ENCODE data around the gene GALNT10.

The GALNT10 gene

DNA sequence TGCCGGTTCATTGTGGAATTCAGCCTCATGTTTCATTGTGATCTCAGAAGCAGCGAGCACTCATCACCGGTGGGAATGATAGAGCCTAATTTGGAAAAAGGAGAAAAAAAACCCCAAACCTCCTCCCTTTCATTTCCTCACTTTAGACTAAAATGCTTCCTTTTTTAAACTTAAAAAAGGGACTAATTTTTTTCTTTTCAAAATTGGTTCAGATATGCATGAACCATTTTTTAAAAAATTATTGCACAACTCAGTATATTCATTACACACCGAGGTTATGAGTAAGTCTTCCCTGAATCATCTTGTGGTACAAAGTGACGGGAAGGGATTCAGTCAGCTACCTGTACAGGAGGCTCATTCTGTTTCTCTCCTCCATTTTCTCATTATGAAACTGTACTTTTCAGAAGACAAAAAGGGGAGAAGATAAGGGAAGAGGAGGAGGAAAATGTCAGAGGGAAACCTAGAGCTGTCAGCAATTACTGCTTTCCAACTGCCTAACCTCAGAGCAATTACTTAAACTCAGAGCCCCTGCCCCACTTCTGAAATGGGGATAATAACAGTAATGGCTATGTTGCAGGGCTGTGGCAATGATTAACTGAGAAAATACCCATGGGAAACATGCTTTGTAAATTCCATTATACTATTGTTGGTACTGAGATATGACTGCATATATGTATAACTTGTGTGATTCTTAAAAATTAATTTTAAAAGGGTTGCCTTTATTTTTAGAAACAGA lies 24.0 kb downstream of the GALNT10 start:
- DNase-seq (ENCODE audit: extremely low spot score): peak; percentile 46
- POLR2A ChIA-PET: no interaction called here
- TF ChIP-seq, protein P1, sequence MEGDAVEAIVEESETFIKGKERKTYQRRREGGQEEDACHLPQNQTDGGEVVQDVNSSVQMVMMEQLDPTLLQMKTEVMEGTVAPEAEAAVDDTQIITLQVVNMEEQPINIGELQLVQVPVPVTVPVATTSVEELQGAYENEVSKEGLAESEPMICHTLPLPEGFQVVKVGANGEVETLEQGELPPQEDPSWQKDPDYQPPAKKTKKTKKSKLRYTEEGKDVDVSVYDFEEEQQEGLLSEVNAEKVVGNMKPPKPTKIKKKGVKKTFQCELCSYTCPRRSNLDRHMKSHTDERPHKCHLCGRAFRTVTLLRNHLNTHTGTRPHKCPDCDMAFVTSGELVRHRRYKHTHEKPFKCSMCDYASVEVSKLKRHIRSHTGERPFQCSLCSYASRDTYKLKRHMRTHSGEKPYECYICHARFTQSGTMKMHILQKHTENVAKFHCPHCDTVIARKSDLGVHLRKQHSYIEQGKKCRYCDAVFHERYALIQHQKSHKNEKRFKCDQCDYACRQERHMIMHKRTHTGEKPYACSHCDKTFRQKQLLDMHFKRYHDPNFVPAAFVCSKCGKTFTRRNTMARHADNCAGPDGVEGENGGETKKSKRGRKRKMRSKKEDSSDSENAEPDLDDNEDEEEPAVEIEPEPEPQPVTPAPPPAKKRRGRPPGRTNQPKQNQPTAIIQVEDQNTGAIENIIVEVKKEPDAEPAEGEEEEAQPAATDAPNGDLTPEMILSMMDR (IDR thresholded peaks at IDR 0.05; ENCODE audit: control extremely low read depth, extremely low read depth, low read depth, missing control alignments): no peak
- CTCF ChIA-PET: interaction anchor here (1.0 to 3.0 kb wide), 3 partner anchors 17 to 25 kb away, joined by 3 to 13 read pairs (median 3); no protein-coding TSS in a partner anchor

DNA sequence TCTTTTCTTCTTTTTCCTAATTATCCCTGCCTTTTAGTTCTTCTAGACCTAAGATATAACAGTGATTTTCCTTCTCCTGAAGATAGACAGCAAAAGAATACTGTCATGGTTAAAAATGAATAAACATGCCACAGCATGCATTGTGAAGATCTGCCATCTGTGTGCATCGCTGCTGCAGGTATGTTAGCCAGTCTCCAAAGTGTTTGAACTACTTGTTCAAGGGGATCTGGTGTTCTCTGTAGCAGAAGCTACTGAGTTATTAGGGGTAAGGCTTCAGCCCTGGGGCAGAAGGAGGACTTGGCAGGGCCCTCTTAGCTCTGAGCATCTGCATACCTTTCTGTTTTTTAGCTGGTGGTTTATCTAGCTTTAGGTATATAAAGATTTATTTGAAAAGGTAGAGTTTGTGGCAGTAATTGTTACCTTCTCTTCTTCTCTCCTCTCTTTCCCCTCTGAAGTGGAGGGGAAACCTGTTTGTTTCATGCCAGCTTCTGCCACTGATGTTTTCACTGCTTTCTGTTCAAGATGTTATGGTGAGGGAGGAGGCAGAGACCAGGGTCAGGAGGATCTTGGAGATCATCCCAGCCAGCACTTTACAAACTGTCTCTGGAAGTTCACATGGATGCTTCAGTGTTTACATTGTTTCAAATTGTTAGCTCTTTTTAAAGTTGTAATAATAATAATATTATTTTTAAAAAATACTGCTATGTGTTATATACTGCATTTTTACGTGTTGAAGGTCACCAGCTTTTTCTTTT lies 25.2 kb downstream of the GALNT10 start:
- ChIA-PET CTCF (interaction anchor here (0.6 to 3.0 kb wide), 9 partner anchors 15 to 181 kb away, joined by 3 to 13 read pairs (median 3); partner anchors contain the start of gene GALNT10), POLR2A (interaction anchor here (0.5 kb wide), 1 partner anchor 10 kb away, joined by 4 read pairs; no protein-coding TSS in a partner anchor)
- DNase-seq (ENCODE audit: extremely low spot score): no peak
- TF ChIP-seq, protein P1 (IDR thresholded peaks at IDR 0.05; ENCODE audit: control extremely low read depth, extremely low read depth, low read depth, missing control alignments): no peak

DNA sequence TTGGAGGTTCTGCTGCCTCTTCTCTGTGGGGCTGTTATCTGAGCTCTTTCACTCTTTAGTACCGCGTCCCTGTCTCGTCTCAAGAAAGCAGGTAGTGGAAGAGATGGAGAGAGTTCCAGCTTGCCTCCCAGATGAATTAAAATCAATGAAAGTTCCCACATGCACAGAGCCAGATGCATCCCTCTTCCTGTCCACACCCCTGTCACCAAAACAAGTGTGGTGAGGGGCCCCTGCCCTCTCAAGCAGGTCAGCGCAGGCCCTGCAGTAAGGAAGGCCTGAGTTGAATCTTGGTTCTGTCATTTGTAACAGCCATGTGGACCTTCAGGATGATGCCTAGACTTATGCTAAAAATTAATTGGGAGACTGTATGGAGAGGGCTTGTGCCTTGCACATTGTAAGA lies 26.9 kb downstream of the GALNT10 start:
- CTCF ChIA-PET: interaction anchor here (0.7 to 3.0 kb wide), 6 partner anchors 11 to 37 kb away, joined by 3 to 13 read pairs (median 4); partner anchors contain the start of gene GALNT10
- POLR2A ChIA-PET: no interaction called here
- TF ChIP-seq, protein P1 (IDR thresholded peaks at IDR 0.05; ENCODE audit: control extremely low read depth, extremely low read depth, low read depth, missing control alignments): no peak
- DNase-seq (ENCODE audit: extremely low spot score): no peak

DNA sequence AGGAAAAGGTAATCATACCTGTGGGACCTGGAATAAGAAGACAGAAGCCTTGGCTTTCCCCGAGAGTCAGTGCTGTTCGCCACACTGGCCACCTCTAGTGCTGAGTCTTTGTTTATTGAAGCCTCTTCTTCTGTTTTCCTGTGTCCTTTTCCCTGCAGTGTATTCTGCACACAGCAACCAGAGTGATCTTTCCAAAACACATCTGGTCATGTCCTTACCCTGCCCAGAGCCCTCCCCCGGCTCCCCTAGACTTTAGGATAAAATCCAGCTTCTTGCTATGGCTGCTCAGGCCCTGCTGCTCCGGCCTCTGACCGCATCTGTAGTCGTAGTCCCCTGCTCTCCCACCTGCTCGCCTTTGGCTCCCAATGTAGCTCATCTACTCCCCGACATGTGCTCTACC lies 28.3 kb downstream of the GALNT10 start:
- no peak for DNase-seq (ENCODE audit: extremely low spot score)
- TF ChIP-seq, protein P1 (IDR thresholded peaks at IDR 0.05; ENCODE audit: control extremely low read depth, extremely low read depth, low read depth, missing control alignments): no peak
- POLR2A ChIA-PET: no interaction called here
- CTCF ChIA-PET: interaction anchor here (1.5 to 2.6 kb wide), 3 partner anchors 13 to 186 kb away, joined by 4 to 7 read pairs (median 5); no protein-coding TSS in a partner anchor

DNA sequence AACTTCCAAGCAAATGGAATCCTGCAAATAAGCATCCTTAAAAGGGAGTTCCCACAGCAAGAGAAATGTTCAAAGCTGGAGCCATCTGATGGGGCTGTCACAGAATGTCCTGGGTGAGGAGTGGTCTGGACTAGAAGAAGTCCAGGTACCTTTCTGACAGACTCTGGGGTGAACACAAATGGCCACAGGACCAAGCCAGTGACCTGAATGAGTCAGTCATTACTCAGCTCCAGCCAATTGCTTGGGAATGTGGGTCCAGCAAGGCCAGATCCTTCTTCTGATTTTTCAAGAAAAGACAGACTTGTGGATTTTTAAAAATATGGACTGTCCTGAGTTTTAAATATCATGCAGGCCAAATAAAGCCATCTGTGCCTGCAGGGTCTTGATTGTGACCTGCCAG lies 30.1 kb downstream of the GALNT10 start:
- TF ChIP-seq, protein P1 (IDR thresholded peaks at IDR 0.05; ENCODE audit: control extremely low read depth, extremely low read depth, low read depth, missing control alignments): no peak
- CTCF ChIA-PET: interaction anchor here (1.2 to 1.4 kb wide), 2 partner anchors 27 to 184 kb away, joined by 3 to 5 read pairs; no protein-coding TSS in a partner anchor
- no peak for DNase-seq (ENCODE audit: extremely low spot score)
- POLR2A ChIA-PET: no interaction called here

DNA sequence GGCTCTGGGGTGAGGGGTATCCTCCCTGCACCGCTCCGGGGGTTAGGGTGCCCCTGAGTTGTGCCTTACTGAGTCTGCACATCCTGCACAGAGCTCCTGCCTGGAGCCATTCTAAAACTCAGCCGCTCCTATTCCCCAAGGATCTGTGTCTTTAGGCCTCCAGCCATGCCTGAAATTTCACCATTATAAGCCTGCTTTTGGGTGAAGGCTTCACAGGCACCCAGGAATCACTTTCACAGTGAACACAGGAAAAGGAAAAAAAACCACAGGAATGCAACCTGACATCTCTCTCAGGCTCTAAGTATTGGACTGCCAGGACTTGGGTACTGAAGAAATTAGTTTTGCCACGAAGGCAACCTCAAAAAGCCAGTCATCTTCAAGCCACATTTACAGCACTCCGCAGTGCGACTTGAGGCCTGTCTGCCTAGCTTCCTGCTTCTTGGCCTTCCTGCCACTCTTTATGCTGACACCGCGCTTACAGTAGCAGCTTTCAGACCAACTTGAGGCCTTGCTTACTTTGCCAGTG lies 30.9 kb downstream of the GALNT10 start:
- TF ChIP-seq, protein P1 (IDR thresholded peaks at IDR 0.05; ENCODE audit: control extremely low read depth, extremely low read depth, low read depth, missing control alignments): no peak
- no peak for DNase-seq (ENCODE audit: extremely low spot score)
- CTCF ChIA-PET: interaction anchor here (1.2 to 1.4 kb wide), 3 partner anchors 10 to 183 kb away, joined by 3 to 5 read pairs (median 5); no protein-coding TSS in a partner anchor
- POLR2A ChIA-PET: no interaction called here
